DND-41 (cell line): ENCODE data around the gene MEFV.
"Not testable (repeated sequence)": the region's sequence is repeated elsewhere in the genome, so short reads cannot be mapped to it uniquely, and the experiment has no call there.

Experiments used
- ATAC-seq: fragments of 200-7000 bp; cut with Tn5 transposase; 3 replicates; pipeline ENCODE4 v1.9.1; 2021; ENCODE audit warnings: low read depth; ENCODE audit not compliant: insufficient read depth
- DNase-seq: peaks from one replicate; pipeline ENCODE4 v3.0.0-alpha.2; 2020
- H2AFZ ChIP-seq: 2 replicates; pipeline ENCODE4 v1.6.0; 2012; ENCODE audit warnings: low read depth, low read length
- H3K27ac ChIP-seq: 2 replicates; pipeline ENCODE4 v1.5.1; 2012; ENCODE audit warnings: low read length, inconsistent platforms
- H3K27me3 ChIP-seq: fragments of 200-600 bp; sonication (generic); 2 replicates; pipeline ENCODE4 v1.6.0; 2012; ENCODE audit warnings: low read length, mild to moderate bottlenecking, inconsistent platforms; ENCODE audit not compliant: insufficient read depth, poor library complexity
- H3K36me3 ChIP-seq: 2 replicates; pipeline ENCODE4 v1.5.1; 2012; ENCODE audit warnings: low read length, inconsistent platforms; ENCODE audit not compliant: insufficient read depth
- H3K4me1 ChIP-seq: 2 replicates; pipeline ENCODE4 v1.5.1; 2012; ENCODE audit warnings: mild to moderate bottlenecking, low read length; ENCODE audit not compliant: insufficient read depth
- H3K4me2 ChIP-seq: 2 replicates; pipeline ENCODE4 v1.6.0; 2012; ENCODE audit warnings: mild to moderate bottlenecking, moderate library complexity, low read length, inconsistent platforms; ENCODE audit not compliant: insufficient read depth
- H3K4me3 ChIP-seq, 2 experiments: fragments of 200-600 bp in 1 of 2; shearing (Covaris generic) in 1 of 2; 2 replicates each; pipeline ENCODE4 v1.5.1; 2012 to 2016; ENCODE audit warnings: inconsistent platforms in 2 of 2, low read length in 2 of 2, mild to moderate bottlenecking in 2 of 2, low read depth in 1 of 2, moderate library complexity in 1 of 2
- H3K79me2 ChIP-seq: 2 replicates; pipeline ENCODE4 v1.6.0; 2012; ENCODE audit warnings: low read length, inconsistent platforms; ENCODE audit not compliant: insufficient read depth
- H3K9ac ChIP-seq: 2 replicates; pipeline ENCODE4 v1.6.0; 2012; ENCODE audit warnings: low read depth, mild to moderate bottlenecking, inconsistent platforms, low read length, moderate library complexity
- H3K9me3 ChIP-seq: 2 replicates; pipeline ENCODE4 v1.5.1; 2012; ENCODE audit warnings: low read length, moderate library complexity, mild to moderate bottlenecking, inconsistent platforms; ENCODE audit not compliant: insufficient read depth, severe bottlenecking
- H4K20me1 ChIP-seq: 2 replicates; pipeline ENCODE4 v1.6.0; 2012; ENCODE audit warnings: low read length; ENCODE audit not compliant: insufficient read depth
- CTCF ChIP-seq: IDR thresholded peaks from 2 replicates; pipeline ENCODE4 v1.5.1; 2012; ENCODE audit warnings: borderline replicate concordance, low read length, moderate library complexity, mild to moderate bottlenecking; ENCODE audit not compliant: poor library complexity, severe bottlenecking; ENCODE audit errors: extremely low read depth
- EZH2 ChIP-seq: IDR thresholded peaks from 3 replicates; pipeline ENCODE4 v1.6.1; 2012; ENCODE audit warnings: borderline replicate concordance, low read depth, mild to moderate bottlenecking, moderate library complexity, low read length, inconsistent platforms; ENCODE audit not compliant: severe bottlenecking

MEFV gene

GRCh38 chr16:3274490-3274889, 18.1 kb upstream of the MEFV start:
- H3K4me2 ChIP-seq, result no peak overlapping the region
- no peaks in the 10 kb centered on the region for H3K36me3 ChIP-seq
- H4K20me1 ChIP-seq, result no peaks in the 10 kb centered on the region
- H3K4me3 ChIP-seq, result no peak overlapping the region
- DNase-seq (no peak), ATAC-seq (peak; percentile 80)
- no peaks in the 10 kb centered on the region for H3K4me1 ChIP-seq
- H3K27ac ChIP-seq, result no peak overlapping the region
- H3K27me3 ChIP-seq, result no peaks in the 10 kb centered on the region
- H3K79me2 ChIP-seq, result no peaks in the 10 kb centered on the region
- no peaks in the 10 kb centered on the region for H3K9me3 ChIP-seq
- H2AFZ ChIP-seq, result no peak overlapping the region
- no peak for TF ChIP-seq EZH2
- H3K9ac ChIP-seq, result no peak overlapping the region

- H3K4me2 ChIP-seq, H3K9ac ChIP-seq, ATAC-seq, H3K4me3 ChIP-seq, DNase-seq, H3K79me2 ChIP-seq, H3K27me3 ChIP-seq, H4K20me1 ChIP-seq, H3K4me1 ChIP-seq, H2AFZ ChIP-seq, H3K27ac ChIP-seq, H3K9me3 ChIP-seq: not testable (repeated sequence)
- H3K36me3 ChIP-seq, result peaks cover 14% of the 10 kb centered on the region
These were observed 14.8 kb upstream of the MEFV start for GRCh38 chr16:3271281-3271680.

- not testable (repeated sequence) for ATAC-seq, H3K9ac ChIP-seq, H3K79me2 ChIP-seq, H3K27me3 ChIP-seq, H3K4me2 ChIP-seq, H3K4me3 ChIP-seq, H3K9me3 ChIP-seq, H3K4me1 ChIP-seq, DNase-seq, H2AFZ ChIP-seq, H4K20me1 ChIP-seq, H3K27ac ChIP-seq
- peaks cover 16% of the 10 kb centered on the region for H3K36me3 ChIP-seq
These were observed 14.3 kb upstream of the MEFV start for GRCh38 chr16:3270718-3271117.

- no peak overlapping the region for H3K27ac ChIP-seq
These were observed 11.9 kb upstream of the MEFV start for GRCh38 chr16:3268294-3268693.

More at GRCh38 chr16:3268294-3268693, 11.9 kb upstream of the MEFV start:
- Histone ChIP-seq H3K9ac (no peak overlapping the region), H3K4me1 (peaks cover 21% of the 10 kb centered on the region), H4K20me1 (no peaks in the 10 kb centered on the region), H3K9me3 (no peaks in the 10 kb centered on the region), H3K27me3 (no peaks in the 10 kb centered on the region), H3K79me2 (peaks cover 14% of the 10 kb centered on the region), H3K4me3 (no peak overlapping the region), H2AFZ (no peak overlapping the region), H3K36me3 (peaks cover 19% of the 10 kb centered on the region), H3K4me2 (no peak overlapping the region)
- ATAC-seq (no peak), DNase-seq (no peak)
- TF ChIP-seq EZH2 (no peak), CTCF (no peak)
